ENCODE results near the gene GDI2.

GRCh38 chr10:5746197-5746596 lies 67.0 kb downstream of the GDI2 start:
- TF ChIP-seq EZH2 (IDR thresholded peaks at IDR 0.05; ENCODE audit: borderline replicate concordance, low read length) (no peak), CTCF (conservative IDR thresholded peaks at IDR 0.05 in 1 of 2, IDR thresholded peaks at IDR 0.05 in 1 of 2; ENCODE audit: extremely low read depth in 1 of 2, insufficient read depth in 1 of 2, low read depth in 1 of 2, low read length in 2 of 2) (no peak)

Data from mammary epithelial cell (primary cell).